Activated T-cell treated with anti-CD3 and anti-CD28 coated beads, Interleukin-2, amount 50 U/mL, for 48 hours (primary cell): Measurements from ENCODE around the gene ASNSD1.
"Not testable (repeated sequence)": the region's sequence is repeated elsewhere in the genome, so short reads cannot be mapped to it uniquely, and the experiment has no call there.

ENCODE experiments used
- DNase-seq, 2 experiments: peaks; one replicate each; pipeline ENCODE4 v3.0.0-alpha.2; 2020

The ASNSD1 gene

GRCh38 chr2:189648846-189649509, 12.3 kb upstream of the ASNSD1 start:
- no peak for DNase-seq

- DNase-seq, result no peak
Measured at GRCh38 chr2:189651284-189651683, 10.0 kb upstream of the ASNSD1 start.

- not testable (repeated sequence) for DNase-seq
Measured at GRCh38 chr2:189653464-189653863, 7.8 kb upstream of the ASNSD1 start.

- DNase-seq, result no peak
Measured at GRCh38 chr2:189654641-189655040, 6.6 kb upstream of the ASNSD1 start.

- DNase-seq, result peak in 1 of 2 experiments; percentile 57
Measured at GRCh38 chr2:189657867-189658266, 3.4 kb upstream of the ASNSD1 start.

- no peak for DNase-seq
Measured at GRCh38 chr2:189658306-189659212, 2.7 kb upstream of the ASNSD1 start.

GRCh38 chr2:189659734-189660133, 1.5 kb upstream of the ASNSD1 start:
- DNase-seq, result no peak

GRCh38 chr2:189660803-189661147, 484 bp upstream of the ASNSD1 start:
- no peak for DNase-seq

- no peak for DNase-seq
Measured at GRCh38 chr2:189661957-189662321, 680 bp downstream of the ASNSD1 start.

- DNase-seq, result no peak
Measured at GRCh38 chr2:189662669-189663226, 1.5 kb downstream of the ASNSD1 start.

- DNase-seq, result not testable (repeated sequence)
Measured at GRCh38 chr2:189663319-189663718, 2.1 kb downstream of the ASNSD1 start.

- no peak for DNase-seq
Measured at GRCh38 chr2:189669913-189670312, 8.7 kb downstream of the ASNSD1 start.

- no peak for DNase-seq
Measured at GRCh38 chr2:189673661-189674373, 12.6 kb downstream of the ASNSD1 start.

GRCh38 chr2:189674374-189675112, 13.3 kb downstream of the ASNSD1 start, which contains the start of gene ANKAR:
ANKAR (plus strand) TSS chr2:189674670; CDS start chr2:189676491, 1,821 bp downstream.
- peak; percentile 87 to 91 for DNase-seq

GRCh38 chr2:189676471-189676870, 15.2 kb downstream of the ASNSD1 start:
- DNase-seq, result no peak

- DNase-seq, result no peak
Measured at GRCh38 chr2:189679226-189679625, 18.0 kb downstream of the ASNSD1 start.

GRCh38 chr2:189681203-189681602, 19.9 kb downstream of the ASNSD1 start:
- no peak for DNase-seq

- no peak for DNase-seq
Measured at GRCh38 chr2:189681903-189682302, 20.6 kb downstream of the ASNSD1 start.

- no peak for DNase-seq
Measured at GRCh38 chr2:189683348-189683747, 22.1 kb downstream of the ASNSD1 start.

- no peak for DNase-seq
Measured at GRCh38 chr2:189684811-189685210, 23.6 kb downstream of the ASNSD1 start.

GRCh38 chr2:189685540-189686229, 24.4 kb downstream of the ASNSD1 start:
- no peak for DNase-seq

GRCh38 chr2:189687796-189688195, 26.5 kb downstream of the ASNSD1 start:
- not testable (repeated sequence) for DNase-seq
